GM19397 (cell line): ENCODE measurements around the gene ZNF225.
"Not testable (repeated sequence)": the region's sequence is repeated elsewhere in the genome, so short reads cannot be mapped to it uniquely, and the experiment has no call there.

Experiments
- ATAC-seq: cut with Tn5 transposase; IDR thresholded peaks from one replicate; pipeline ENCODE4 v1.9.1; 2021; ENCODE audit warnings: mild to moderate bottlenecking, moderate library complexity; ENCODE audit not compliant: unreplicated experiment

The ZNF225 gene

DNA sequence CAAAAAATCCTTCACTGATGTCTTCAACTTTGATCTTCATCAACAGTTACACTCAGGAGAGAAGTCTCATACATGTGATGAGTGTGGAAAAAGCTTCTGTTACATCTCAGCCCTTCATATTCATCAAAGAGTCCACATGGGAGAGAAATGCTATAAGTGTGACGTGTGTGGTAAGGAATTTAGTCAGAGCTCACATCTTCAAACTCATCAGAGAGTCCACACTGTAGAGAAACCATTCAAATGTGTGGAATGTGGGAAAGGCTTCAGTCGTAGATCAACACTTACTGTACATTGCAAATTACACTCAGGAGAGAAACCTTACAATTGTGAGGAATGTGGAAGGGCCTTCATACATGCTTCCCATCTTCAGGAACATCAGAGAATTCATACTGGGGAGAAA lies 43.3 kb downstream of the ZNF225 start:
- no peak for ATAC-seq

DNA sequence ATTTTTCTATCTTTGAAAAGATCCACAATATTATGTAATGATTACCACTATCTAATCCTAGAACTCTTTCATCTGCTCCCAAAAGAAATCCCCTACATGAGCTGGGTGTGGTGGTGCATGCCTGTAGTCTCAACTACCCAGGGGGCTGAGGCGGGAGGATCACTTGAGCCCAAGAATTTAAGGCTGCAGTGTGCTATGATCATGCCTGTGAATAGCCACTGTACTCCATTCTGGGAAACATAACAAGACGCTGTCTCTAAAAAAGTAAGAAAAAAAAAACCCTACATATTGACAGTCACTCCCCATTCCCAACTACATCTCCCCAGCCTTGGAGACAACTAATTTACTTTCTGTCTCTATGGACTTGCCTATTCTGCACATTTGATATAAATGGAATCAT lies 50.6 kb downstream of the ZNF225 start:
- ATAC-seq: no peak

DNA sequence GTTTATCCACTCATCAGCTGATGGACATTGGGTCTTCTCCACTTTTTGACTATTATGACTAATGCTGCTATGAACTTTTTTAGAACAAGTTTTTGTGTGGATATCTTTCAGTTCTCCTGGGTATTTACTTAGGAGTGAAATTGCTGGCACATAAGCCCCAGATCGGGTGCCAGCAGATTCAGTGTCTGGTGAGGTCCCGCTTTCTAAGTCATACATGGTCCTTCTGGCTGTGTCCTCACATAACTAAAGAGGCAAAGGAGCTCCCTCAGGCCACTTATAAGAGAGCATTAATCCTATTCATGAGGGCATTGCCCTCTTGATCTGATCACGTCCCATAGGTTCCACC lies 51.1 kb downstream of the ZNF225 start:
- ATAC-seq: peak; percentile 5

DNA sequence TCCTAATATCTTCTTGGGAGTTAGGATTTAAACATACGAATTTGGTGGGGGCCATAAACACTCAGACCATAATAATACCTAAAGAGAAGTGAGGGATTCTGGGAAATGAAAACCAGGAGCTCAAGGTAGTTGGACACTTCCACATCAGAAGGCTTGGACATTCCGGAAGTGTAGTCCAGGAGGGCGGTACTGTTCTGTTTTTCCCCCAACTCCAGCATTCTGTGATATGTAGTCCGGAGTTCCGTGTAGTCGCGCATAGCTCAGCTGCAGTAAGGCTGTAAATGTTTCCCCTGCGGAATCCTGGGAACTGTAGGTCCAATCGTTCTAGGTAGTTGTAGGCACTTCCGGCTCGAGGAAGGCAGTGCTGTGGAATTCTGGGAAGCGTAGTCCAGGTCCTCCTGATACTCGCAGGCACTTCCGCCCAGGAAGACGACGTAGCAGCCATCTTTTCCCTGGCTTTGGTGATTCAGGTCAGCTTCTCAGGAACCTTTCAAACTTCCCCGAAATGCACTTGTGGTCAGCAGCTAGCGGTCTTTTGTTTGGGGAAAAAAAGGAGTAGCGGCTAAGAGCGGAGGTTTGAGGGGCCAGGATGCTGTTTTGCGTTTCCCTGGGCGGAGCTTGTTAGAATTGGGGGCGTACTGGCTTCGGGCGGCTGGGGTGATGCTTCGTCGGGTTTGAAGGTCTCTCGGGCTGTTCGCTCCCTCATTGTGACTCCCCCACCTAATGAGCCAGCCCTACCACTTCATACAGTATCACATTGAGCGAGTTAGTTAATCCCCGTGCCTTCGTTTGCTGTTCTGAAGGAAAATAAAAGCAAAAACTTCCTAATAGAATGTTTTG lies 51.7 kb downstream of the ZNF225 start, which contains the start of gene ZNF226:
Gene ZNF226, plus strand, starts transcription at position 428 of the 840 bp plus-strand sequence. CDS start 4,981 bp downstream, outside the sequence.
- peak; percentile 91 for ATAC-seq

DNA sequence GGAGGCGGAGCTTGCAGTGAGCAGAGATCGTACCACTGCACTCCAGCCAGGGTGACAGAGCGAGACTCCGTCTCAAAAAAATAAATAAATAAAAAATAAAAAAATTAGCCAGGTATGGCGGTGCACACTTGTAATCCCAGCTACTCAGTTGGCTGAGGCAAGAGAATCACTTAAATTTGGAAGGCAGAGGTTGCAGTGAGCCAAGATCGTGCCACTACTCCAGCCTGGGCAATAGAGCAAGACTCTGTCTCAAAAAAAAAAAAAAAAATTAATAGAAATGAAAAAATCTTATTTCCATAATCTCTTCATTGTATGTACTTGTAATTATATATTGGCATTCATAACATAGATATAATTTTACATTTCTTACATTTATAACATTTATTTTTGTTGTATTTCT lies 57.5 kb downstream of the ZNF225 start:
- ATAC-seq: not testable (repeated sequence)

DNA sequence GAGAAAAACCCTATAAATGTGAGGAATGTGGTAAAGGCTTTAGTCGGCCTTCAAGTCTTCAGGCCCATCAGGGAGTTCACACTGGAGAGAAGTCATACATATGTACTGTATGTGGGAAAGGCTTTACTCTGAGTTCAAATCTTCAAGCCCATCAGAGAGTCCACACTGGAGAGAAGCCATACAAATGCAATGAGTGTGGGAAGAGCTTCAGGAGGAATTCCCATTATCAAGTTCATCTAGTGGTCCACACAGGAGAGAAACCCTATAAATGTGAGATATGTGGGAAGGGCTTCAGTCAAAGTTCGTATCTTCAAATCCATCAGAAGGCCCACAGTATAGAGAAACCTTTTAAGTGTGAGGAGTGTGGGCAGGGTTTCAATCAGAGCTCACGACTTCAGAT lies 63.4 kb downstream of the ZNF225 start:
- ATAC-seq: no peak

DNA sequence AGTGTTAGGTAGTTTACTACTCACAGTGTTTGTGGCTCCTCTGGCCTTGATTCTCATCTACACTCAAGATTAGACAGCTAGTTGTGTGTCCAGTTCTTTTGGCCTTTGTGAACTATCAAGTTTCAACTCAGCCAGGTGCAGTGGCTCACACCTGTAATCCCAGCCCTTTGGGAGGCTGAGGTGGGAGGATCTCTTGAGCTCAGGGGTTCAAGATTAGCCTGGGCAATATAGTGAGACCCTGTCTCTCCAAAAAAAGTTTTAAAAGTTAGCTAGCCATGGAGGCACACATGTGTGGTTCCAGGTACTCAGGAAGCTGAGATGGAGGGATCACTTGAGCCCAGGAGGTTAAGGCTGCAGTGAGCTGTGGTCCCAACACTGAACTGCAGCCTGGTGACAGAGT lies 67.8 kb downstream of the ZNF225 start:
- no peak for ATAC-seq

DNA sequence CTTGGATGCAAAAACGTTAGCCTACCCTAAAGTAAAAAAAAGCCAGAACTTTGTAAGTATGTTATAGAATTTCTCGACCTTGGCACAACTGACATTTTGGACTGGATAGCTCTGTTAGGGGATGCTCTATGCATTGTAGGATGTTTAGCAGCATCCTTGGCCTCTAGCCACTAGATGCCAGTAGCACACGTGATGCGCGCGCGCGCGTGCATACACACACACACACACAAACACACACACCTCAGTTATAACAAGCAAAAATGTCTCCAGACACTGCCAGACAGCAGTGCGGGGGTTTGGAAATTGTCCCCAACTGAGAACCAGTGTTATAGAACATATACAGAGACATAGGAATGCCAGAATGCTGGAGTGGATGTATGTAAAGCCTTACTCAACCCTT lies 68.9 kb downstream of the ZNF225 start:
- no peak for ATAC-seq
